Measurements from ENCODE around the gene RIPOR3.
"Not testable (repeated sequence)": the region's sequence is repeated elsewhere in the genome, so short reads cannot be mapped to it uniquely, and the experiment has no call there.

RIPOR3 gene

DNA sequence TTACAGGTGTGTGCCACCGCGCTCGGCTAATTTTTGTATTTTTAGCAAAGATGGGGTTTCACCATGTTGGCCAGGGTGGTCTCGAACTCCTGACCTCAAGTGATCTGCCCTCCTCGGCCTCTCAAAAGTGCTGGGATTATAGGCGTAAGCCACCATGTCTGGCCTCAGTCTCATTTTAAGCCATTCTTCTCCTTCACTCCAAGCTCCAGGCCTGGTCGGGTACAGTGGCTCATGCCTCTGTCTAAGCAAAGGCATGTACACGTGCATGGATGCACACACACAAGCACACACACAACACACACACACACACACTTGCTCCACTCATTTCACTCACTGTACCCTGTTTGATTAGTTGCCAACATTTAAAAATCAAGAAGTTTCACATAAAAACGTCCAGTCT, 32.3 kb upstream of the RIPOR3 start:
- DNase-seq, result no peak

DNA sequence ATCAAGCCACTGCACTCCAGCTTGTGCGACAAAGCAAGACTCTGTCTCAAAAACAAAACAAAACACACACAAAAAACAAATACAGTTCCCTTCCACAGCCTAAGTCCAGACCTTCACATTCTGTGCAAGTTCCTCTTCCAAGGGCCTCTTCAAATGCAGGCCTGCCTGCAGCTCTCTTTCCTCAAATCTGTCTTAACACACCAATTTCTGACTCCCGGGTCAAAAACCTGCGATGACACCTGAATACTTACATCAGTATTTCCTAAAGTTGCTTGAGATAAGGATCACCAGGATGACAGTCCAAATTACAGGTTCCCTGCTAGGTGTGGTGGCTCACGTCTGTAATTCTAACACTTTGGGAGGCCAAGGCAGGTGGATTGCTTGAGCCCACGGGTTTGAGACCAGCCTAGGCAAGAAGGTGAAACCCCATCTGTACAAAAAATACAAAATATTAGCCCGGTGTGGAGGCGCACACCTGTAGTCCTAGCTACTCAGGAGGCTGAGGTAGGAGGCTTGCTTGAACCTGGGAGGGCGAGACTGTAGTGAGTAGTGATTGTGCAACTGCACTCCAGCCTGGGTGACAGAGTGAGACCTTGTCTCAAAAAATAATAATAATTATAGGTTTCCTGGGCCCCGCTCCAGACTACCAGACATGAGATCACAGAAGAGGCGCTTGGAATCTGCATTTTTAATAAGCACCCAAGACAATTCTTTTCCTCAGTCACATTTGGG, 31.2 kb upstream of the RIPOR3 start:
- no peak for DNase-seq

DNA sequence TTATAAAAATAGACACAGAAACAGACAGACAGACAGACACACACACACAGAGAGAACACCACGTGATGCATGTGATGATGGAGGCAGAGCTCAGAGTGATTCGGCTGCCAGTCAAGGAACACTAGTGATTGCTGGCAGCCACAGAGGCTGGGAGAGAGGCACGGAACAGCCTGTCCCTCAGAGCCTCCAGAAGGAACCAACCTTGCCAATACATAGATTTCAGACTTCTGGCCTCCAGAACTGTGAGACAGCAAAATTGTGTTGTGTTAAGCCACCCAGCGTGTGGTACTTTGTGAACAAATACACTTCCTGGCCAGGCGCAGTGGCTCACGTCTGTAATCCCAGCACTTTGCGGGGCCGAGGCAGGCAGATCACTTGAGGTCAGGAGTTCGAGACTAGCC, 30.5 kb upstream of the RIPOR3 start:
- DNase-seq, result no peak

DNA sequence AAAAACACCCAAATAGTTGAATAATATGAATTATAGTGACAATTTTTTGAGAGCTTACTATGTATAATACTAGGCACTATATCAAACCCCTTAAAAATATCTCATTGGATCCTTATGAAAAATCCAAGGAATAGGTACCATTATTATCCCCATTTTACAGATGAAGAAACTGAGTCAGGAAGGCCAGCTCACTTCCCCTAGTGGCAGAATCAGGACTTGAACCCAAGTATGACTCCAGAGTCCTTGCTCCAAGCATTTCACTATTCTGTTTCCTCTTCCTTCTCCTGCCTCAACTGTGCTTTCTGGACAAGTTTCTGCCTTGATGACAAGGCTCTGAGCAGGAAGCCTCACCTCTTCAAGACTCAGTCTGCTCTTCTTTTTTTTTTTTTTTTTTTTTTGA, 29.2 kb upstream of the RIPOR3 start:
- no peak for DNase-seq

DNA sequence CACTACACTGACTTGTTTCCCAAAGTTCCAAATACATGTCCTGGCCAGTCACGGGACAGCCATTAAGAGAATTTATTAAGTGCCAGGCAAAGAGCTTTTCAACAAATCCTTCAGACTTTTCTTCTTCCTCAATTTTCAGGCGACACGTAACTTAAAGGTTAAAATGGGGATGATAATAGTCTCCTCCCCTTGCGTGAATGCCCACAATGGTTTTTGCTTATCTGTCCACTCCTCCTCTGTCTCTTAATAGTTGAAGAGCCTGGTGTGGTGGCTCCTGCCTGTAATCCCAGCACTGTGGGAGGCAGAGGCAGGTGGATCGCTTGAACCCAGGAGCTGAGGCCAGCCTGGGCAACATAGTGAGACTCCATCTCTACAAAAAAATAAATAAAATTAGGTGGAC, 28.7 kb upstream of the RIPOR3 start:
- DNase-seq, result no peak

DNA sequence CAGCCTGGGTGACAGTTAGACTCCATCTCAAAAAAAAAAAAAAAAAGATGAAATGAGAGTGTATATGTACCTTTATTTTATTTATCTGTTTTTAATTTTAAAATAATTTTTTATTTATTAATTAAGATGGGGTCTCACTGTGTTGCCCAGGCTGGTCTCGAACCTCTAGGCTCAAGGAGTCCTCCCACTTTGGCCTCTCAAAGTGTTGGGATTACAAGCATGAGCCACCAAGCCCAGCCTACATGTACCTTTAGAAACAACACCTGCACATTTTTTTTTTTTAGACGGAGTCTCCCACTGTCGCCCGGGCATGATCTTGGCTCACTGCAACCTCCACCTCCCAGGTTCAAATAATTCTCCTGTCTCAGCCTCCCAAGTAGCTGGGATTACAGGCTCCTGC, 28.0 kb upstream of the RIPOR3 start:
- no peak for DNase-seq

DNA sequence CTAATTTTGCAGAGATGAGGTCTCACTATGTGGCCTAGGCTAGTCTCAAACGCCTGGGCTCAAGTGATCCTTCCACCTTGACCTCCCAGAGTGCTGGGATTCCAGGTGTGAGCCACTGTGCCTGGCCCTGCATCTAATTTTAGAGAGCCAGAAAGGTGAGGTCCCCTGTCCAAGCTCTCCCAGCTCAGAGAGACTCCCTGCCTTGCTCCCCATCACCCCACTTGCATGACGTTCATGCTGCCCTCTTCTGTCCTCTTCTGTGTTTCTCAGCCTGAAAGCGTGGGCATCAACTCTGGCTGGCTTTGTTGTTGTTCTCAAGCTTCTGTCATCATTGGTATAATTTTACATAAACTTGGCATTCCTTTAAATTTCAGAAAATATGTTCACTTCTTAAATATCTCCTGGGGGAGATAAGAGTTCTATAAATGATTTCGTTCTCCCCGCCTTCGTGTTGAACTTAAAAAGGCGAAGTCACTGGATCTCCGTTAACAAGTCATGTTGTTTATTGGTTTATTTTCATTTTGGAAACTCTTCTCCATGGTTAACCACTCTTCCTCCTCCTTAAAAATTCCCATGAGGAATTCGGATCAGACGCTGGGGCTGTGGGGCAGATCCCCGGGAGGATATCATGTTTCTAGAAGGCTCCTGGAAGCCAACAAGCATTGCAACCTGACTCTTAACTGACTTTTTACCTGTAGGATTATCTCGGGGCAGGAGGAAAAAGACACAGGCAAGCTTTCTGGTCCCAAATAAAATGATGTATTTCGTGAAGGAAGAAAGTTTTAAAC, 26.8 kb upstream of the RIPOR3 start:
- no peak for DNase-seq

DNA sequence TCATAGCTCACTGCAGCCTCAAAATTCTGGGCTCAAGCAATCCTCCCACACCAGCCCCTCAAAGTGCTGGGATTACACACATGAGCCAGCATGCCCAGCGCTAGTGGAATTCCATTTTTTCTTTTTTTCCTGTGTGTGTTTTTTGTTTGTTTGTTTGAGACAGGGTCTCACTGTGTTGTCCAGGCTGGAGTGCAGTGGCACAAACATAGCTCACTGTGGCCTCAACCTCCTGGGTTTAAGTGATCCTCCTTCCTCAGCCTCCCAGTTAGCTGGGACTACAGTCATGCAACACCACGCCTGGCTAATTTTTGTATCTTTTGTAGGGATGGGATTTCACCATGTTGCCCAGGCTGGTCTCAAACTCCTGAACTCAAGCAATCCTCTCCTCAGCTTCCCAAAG, 26.0 kb upstream of the RIPOR3 start:
- DNase-seq, result no peak

DNA sequence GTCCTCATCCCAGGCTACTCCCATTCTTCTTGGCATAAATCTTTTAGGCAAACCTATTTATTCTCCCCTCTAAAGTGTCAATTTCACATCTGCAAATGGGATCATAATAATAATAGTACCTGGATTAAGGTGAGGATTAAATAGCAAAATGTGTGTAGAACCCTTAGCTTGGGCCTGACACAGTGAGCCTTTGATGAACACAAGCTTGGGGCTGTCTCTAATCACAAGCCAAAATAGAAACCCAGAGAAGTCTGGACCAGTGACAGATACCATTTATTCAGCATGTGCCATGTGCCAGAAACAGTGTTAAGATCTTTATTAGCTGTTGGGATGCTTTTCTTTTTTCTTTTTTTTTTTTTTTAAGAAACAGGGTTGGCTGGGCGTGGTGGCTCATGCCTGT, 25.2 kb upstream of the RIPOR3 start:
- DNase-seq, result no peak

DNA sequence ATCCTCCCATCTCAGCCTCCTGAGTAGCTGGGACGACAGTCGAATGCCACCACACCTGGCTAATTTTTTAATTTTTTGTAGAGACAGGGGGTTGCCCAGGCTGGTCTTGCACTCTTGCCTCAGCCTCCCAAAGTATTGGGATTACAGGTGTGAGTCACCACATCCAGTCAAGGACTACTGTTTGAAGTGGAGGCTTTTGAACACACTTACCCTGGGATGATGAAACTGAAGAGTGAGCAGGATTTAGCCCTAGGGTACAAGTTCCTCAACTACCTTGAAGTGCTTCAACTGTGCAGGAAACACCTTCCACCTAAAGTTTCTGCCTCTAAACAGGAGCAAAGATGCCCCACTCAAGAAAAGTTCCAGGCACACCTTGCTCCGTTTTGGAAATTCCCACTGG, 24.4 kb upstream of the RIPOR3 start:
- DNase-seq, result no peak

DNA sequence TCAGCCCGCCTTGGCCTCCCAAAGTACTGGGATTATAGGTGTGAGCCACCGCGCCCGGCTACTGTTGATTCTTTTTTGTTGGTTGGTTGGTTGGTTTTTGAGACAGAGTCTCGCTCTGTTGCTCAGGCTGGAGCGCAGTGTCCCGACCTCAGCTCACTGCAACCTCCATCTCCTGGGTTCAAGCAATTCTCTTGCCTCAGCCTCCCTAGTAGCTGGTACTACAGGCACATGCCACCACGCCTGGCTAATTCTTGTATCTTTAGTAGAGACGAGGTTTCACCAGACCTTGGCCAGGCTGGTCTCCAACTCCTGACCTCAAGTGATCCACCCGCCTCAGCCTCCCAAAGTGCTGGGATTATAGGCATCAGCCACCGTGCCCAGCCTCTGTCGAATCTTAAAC, 23.1 kb upstream of the RIPOR3 start:
- DNase-seq, result not testable (repeated sequence)

DNA sequence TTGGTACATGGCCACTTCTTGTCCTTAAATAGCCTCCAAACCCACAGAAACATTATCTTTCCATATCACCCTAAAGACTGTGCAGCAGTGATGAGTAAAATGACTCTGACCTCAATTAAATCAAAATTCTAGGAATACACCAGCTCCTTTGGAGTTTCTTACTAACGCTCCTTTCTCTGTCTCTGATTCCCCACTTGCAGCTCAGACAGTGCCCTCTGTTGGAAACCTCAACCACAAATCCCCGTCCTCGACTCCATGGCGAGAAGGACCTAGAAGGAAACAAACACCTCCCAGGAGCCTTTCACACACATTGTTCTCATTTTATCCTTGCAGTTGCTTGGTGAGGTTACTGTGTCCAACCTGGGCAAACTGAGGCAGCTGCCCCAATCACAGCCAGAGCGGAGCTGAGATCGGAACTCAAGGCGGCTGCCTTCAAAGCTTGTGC, 22.3 kb upstream of the RIPOR3 start:
- DNase-seq, result no peak

DNA sequence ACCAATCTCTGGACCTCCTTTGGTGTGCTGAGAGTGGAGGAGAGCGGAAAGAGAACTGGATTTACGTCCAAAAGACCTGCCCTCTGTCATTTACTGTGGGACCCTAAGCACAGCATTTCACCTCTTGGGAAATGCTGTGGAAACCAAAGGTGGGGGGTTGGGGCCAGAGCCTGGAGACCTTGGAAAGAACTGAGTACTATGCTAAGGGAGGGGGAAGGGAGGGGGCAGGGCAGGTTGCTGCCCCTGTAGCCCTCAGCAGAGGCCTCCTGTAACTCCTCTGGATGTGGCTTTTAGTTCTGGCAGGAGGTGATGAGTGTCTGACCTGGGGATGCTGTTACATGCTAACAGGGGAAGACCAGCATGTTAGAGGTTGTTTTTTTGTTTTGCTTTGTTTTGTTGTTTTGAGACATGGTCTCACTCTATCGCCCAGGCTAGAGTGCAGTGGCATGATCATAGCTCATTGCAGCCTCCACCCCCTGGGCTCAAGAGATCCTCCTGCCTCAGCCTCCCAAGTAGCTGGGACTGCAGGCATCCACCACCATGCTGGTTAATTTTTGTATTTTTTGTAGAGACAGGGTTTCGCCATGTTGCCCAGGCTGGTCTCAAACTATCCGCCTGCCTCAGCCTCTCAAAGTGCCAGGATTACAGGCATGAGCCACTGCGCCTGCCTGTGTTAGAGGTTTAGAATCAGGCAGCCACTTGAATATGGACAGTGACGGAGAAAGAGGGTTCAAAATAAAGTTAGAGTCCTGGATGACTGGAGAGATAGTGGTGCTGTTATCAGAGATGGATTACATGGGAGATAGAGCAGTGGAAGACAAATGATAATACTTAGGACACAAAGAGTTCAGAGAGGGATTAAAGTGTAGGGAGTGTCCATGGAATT, 21.7 kb upstream of the RIPOR3 start:
- no peak for DNase-seq

DNA sequence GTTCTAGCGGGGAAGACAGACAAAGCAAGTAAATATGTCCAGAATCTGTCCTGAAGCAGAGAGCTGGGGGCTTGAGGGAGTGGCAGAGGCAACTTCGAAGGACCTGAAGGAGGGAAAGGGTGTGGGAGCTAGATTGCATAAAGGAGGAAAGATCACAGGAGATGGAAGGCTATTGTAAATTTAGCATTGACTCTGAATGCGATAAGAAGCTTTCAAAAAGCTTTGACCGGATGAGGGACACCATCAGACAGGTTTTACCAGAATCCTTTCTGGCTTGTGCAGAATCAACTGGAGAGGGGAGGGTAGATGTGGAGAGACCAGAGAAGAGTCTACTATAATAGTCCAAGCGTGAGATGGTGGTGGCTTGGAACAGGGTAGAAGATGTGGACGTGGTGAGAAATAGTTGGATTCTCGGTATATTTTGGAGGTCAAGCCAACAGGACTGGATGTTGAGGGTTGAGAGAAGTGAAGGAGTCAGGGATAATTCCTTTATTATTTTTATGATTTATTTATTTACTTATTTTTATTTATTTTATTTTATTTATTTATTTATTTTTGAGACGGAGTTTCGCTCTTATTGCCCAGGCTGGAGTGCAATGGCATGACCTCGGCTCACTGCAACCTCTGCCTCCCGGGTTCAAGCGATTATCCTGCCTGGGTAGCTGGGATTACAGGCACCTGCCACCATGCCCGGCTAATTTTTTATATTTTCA, 19.9 kb upstream of the RIPOR3 start:
- no peak for DNase-seq

DNA sequence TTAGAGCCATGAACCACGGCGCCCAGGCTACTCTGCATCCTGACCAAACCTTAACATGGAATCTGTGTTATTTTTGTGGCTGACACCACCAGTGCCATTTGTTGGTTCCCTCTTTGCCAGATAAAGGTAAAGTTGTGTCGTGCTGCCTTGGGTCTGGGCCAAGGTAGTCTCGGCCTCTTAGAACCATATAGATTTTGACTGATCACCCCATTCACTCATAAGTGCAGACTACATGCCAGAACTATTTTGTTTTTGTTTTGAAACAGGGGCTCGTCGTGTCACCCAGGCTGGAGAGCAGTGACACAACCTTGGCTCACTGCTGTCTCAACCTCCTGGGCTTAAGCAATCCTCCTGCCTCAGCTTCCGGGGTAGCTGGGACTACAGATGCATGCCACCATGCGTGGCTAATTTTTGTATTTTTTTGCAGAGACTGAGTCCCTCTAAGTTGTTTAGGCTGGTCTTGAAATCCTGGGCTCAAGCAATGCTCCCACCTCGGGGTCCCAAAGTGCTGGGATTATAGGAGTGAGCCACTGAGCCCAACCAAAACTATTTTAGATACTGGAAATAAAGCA, 19.2 kb upstream of the RIPOR3 start:
- no peak for DNase-seq

DNA sequence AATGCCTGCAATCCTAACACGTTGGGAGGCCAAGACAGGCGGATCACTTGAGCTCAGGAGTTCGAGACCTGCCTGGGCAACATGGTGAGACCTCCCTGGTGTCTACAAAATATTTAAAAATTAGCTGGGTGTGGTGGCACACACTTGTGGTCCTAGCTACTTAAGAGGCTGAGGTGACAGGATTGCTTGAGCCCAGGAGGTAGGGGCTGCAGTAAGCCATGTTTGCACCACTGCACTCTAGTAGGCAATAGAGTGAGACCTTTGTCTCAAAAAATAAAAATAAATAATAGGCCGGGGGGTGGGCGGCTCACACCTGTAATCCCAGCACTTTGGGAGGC, 18.3 kb upstream of the RIPOR3 start:
- no peak for DNase-seq

DNA sequence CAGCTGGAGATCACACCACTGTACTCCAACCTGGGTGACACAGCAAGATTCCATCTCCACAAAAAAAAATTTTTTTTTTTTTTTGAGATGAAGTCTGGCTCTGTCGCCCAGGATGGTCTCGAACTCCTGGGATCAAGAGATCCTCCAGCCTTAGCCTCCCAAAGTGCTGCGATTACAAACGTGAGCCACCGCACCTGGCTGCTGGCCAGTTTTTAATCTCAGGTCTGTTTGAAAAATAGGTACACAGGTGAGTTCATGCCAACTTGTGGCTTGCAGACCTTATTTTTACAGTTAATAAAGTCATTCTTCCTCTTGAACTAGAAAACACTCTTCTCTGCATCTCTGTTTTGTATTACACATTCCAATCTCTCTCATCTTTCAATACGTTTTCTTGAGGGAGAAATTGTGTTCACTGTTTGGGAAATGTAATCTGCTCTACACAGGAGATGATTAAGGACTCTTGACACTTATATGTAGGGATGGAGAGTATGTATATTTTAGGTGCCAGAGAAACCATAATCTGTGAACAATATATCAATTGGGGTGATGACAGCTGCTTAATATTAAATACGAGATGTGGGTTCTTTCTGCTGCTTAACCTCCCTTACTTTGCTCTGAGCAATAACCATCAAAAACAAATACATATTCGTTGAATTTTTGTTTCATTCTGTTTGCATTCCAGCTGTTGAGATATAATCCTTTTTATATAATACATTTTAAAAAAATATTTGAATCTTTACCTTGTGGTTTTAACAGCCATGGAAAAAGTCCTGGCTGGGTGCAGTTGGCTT, 17.7 kb upstream of the RIPOR3 start:
- DNase-seq, result no peak

DNA sequence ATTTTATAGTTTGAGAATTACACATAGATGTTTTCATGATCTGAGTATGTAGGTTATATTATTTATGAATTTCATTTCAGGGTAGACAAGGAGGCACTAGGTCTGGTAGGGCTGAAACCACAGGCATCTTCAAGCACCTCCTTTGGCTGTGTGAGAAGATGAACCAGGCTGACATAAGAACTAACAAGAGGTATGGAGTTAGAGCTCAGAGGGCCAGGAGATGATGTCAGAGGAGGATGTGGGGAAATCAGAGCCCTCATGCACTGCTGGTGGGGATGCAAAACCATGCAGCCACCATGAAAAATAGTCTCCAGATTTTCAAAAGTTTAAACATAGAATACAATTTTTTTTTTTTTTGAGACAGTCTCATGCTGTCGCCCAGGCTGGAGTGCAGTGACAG, 13.6 kb upstream of the RIPOR3 start:
- no peak for DNase-seq

DNA sequence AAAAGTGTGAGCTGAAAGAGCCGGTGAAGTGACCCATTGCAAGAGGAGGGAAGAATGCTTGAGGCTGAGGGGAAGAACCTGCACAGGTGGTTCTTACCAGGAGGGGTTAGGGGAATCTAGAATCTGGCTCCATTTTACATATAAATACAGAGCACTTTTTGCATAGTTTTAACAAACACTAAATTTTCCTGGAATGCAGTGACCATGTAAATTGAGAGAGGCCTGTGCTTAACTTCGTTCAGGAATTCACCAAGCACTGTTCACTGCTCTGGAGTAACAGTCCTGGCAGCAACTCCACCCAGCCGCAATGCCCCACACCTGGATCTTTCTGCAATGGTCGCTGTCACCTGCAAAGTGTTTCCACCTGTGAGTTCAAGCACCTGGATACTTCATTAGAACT, 13.2 kb upstream of the RIPOR3 start:
- no peak for DNase-seq

DNA sequence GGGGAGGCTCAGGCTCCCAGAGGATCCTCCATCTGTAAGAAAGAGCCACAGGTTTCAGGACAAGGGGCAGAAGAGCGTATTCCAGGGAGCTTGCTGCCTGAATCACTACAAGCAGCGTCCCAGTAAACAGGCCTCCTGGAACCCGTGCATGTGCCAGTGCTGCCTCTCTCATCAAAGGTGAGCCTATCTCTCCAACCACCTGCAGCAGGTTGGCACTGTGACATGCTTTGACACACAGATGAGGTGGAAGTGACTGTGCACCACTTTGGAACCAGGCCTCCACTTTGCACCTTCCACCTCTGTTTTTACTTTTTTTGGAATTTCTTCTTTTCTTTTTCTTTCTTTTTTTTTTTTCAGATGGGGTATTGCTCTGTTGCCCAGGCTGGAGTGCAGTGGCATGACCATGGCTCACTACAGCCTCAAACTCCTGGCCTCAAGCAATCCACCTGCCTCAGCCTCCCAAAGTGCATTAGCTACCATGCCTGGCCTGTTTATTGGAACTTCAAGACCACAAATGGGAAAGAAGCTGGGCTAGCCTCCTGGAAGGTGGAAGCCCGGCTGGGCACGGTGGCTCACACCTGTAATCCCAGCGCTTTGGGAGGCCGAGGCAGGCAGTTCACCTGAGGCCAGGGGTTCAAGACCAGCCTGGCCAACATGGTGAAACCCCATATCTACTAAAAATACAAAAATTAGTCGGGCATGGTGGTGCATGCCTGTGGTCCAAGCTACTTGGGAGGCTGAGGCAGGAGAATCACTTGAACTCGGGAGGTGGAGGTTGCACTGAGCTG, 12.5 kb upstream of the RIPOR3 start:
- DNase-seq, result not testable (repeated sequence)
